ENCODE data around the gene TNFRSF14.

TNFRSF14 gene

GRCh38 chr1:2604156-2604843 is 48.1 kb downstream of the TNFRSF14 start:
- no peak for DNase-seq

GRCh38 chr1:2604844-2605508 is 48.8 kb downstream of the TNFRSF14 start:
- no peak for DNase-seq

- no peak for DNase-seq
Observed at GRCh38 chr1:2605509-2606395, 49.6 kb downstream of the TNFRSF14 start.

- no peak for DNase-seq
Observed at GRCh38 chr1:2606396-2606880, 50.3 kb downstream of the TNFRSF14 start.

GRCh38 chr1:2606881-2607621 is 50.9 kb downstream of the TNFRSF14 start:
- DNase-seq = no peak

GRCh38 chr1:2607641-2608091 is 51.5 kb downstream of the TNFRSF14 start:
- no peak for DNase-seq

- no peak for DNase-seq
Observed at GRCh38 chr1:2609319-2610035, 53.3 kb downstream of the TNFRSF14 start.

- no peak for DNase-seq
Observed at GRCh38 chr1:2610036-2610959, 54.1 kb downstream of the TNFRSF14 start.

- DNase-seq = no peak
Observed at GRCh38 chr1:2611031-2611501, 54.9 kb downstream of the TNFRSF14 start.

- no peak for DNase-seq
Observed at GRCh38 chr1:2611621-2612437, 55.7 kb downstream of the TNFRSF14 start.

GRCh38 chr1:2612591-2613365 is 56.6 kb downstream of the TNFRSF14 start:
- no peak for DNase-seq
